PFSK-1 (cell line): ENCODE results near the gene ERFE.

Experiments used
- FOXP2 ChIP-seq: optimal IDR thresholded peaks from 2 replicates; pipeline ENCODE3; 2011; ENCODE audit warnings: borderline replicate concordance, control low read depth, inconsistent platforms; ENCODE audit not compliant: insufficient read depth; ENCODE audit errors: extremely low read length, extremely low read depth
- POLR2AphosphoS5 ChIP-seq: IDR thresholded peaks from 2 replicates; pipeline ENCODE4 v1.6.1; 2012; ENCODE audit warnings: low read depth, mild to moderate bottlenecking, control low read depth, low read length, moderate library complexity
- REST ChIP-seq, 2 experiments: IDR thresholded peaks; 2 replicates each; pipeline versions ENCODE4 v1.6.1 to v1.8.0; 2011 to 2012; ENCODE audit warnings: low read depth in 2 of 2, low read length in 2 of 2, control low read depth in 1 of 2, inconsistent platforms in 1 of 2, mild to moderate bottlenecking in 1 of 2, moderate library complexity in 1 of 2; ENCODE audit not compliant: insufficient read depth in 1 of 2
- SIN3A ChIP-seq: IDR thresholded peaks from 2 replicates; pipeline ENCODE4 v1.6.1; 2012; ENCODE audit warnings: mild to moderate bottlenecking, low read length, moderate library complexity, borderline replicate concordance; ENCODE audit not compliant: insufficient read depth
- TAF1 ChIP-seq: IDR thresholded peaks from 2 replicates; pipeline ENCODE4 v1.6.1; 2012; ENCODE audit warnings: low read length, control low read depth, borderline replicate concordance; ENCODE audit not compliant: insufficient read depth

ERFE gene

GRCh38 chr2:238132463-238133450 is 26.0 kb upstream of the ERFE start:
- TF ChIP-seq FOXP2 (no peak), TAF1 (no peak), POLR2AphosphoS5 (no peak), REST (IDR thresholded peaks at IDR 0.05; ENCODE audit: insufficient read depth in 1 of 2, low read depth in 2 of 2, low read length in 2 of 2) (no peak), SIN3A (no peak)

DNA sequence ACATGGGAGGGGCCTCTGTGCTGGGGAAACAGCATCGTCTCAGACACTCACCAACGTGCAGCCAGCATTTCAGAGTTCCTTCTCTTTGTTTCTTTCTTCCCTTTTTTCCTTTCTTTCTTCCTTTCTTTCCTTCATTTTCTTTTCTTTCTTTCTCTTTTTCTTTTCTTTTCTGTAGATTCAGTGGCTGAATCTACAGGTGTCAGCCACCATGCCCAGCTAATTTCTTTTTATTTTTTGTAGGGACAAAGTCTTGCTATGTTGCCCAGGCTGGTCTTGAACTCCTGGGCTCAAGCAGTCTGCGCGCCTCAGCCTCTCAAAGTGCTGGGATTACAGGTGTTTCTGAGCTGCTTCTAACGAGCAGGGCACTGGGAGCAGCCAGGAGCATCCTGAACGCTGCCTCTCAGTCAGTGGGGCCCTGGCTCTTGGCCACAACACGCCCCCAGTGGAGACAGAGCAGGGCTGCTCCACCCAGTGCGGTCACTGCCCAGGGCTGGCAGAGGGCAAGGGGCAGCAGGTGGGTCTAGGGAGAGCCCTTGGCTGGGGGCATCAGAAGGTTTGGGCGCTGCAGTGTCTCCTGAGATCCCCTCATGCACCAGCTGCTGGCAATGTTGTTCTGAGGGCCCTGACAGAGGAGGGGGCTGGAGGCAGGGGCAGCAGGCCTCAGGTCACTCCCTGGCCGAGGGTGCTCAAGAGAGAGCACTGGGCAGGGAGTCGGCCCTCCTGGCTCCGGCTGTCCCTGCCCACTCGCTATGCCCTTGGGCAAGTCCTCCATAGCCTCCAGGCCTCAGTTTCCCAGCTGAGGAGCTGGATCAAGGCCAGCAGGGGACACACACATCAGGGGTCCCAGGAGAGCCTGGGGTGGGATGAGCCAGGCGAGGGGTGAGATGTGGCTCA is 25.0 kb upstream of the ERFE start:
- TF ChIP-seq TAF1 (no peak), FOXP2 (no peak), SIN3A (no peak), POLR2AphosphoS5 (no peak), REST (IDR thresholded peaks at IDR 0.05; ENCODE audit: insufficient read depth in 1 of 2, low read depth in 2 of 2, low read length in 2 of 2) (no peak)

DNA sequence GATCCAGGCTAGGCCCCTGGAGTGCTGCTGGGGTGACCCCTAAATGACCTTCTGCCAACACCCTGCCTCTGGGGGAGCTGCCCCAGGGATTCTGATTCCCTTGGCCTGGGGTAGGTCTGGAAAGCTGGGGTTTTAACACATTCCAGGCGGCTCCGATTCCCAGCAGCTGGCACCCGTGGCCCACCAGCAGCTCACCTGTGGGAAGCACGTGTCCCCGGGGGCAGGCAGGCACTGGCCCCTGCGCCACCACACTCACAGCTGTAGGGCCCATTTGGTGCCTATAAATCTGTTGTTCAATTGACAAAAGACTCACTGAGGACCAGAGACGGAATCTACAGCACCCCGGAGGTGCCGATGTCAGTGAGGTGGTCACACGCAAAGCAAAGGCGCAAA is 24.4 kb upstream of the ERFE start:
- no peak for TF ChIP-seq REST (IDR thresholded peaks at IDR 0.05; ENCODE audit: insufficient read depth in 1 of 2, low read depth in 2 of 2, low read length in 2 of 2)
- no peak for TF ChIP-seq TAF1
- TF ChIP-seq POLR2AphosphoS5 = no peak
- no peak for TF ChIP-seq FOXP2
- no peak for TF ChIP-seq SIN3A

GRCh38 chr2:238135601-238136150 is 23.1 kb upstream of the ERFE start:
- no peak for TF ChIP-seq REST (IDR thresholded peaks at IDR 0.05; ENCODE audit: insufficient read depth in 1 of 2, low read depth in 2 of 2, low read length in 2 of 2)
- no peak for TF ChIP-seq SIN3A
- TF ChIP-seq FOXP2 = no peak
- no peak for TF ChIP-seq POLR2AphosphoS5
- TF ChIP-seq TAF1 = no peak
